WTC11 (cell line): ENCODE data around the gene FRMD4B. TPM values are rescaled to one million over a fixed set of nuclear protein-coding genes. Genes with fewer than 3 reads are reported as not detected.

Source experiments
- ATAC-seq: fragments of 200-7000 bp; cut with Tn5 transposase; 2 replicates; pipeline ENCODE4 v1.10.0; 2021; ENCODE audit warnings: mild to moderate bottlenecking, moderate library complexity
- CTCF ChIA-PET: fragments of 300-600 bp; sonication (Branson Sonifier 250); formaldehyde crosslinking; loops from one replicate; lab custom pipeline; 2021; ENCODE audit warnings: antibody characterized with exemption; lab: Charles Lee
- POLR2A ChIA-PET: fragments of 350-600 bp; sonication (Branson Sonifier 250); formaldehyde crosslinking; loops from one replicate; lab custom pipeline; 2021; ENCODE audit warnings: antibody characterized with exemption; lab: Charles Lee
- DNase-seq: peaks from one replicate; pipeline ENCODE4 v3.0.0; 2021; ENCODE audit warnings: low spot score
- H3K27ac Mint-ChIP-seq: 2 replicates; pipeline ENCODE4 v1.8.0; 2021; ENCODE audit warnings: mixed read lengths
- H3K27me3 Mint-ChIP-seq: 2 replicates; pipeline ENCODE4 v1.8.0; 2021; ENCODE audit warnings: low read depth, mild to moderate bottlenecking, moderate library complexity, mixed read lengths
- H3K36me3 Mint-ChIP-seq: 2 replicates; pipeline ENCODE4 v1.8.0; 2021; ENCODE audit warnings: mixed read lengths
- H3K4me1 Mint-ChIP-seq: 2 replicates; pipeline ENCODE4 v1.8.0; 2022; ENCODE audit warnings: mixed read lengths
- H3K4me3 Mint-ChIP-seq: 2 replicates; pipeline ENCODE4 v1.8.0; 2021; ENCODE audit warnings: mild to moderate bottlenecking, moderate library complexity, mixed read lengths
- H3K9me3 Mint-ChIP-seq: 2 replicates; pipeline ENCODE4 v1.8.0; 2021; ENCODE audit warnings: mixed read lengths
- ARID4B ChIP-seq: sonication (generic); formaldehyde crosslinking; IDR thresholded peaks from 2 replicates; pipeline ENCODE4 v1.8.0; 2023; ENCODE audit warnings: missing genetic modification reagents, mild to moderate bottlenecking, borderline replicate concordance
- ATF3 ChIP-seq: sonication (generic); formaldehyde crosslinking; conservative IDR thresholded peaks from 2 replicates; pipeline ENCODE4 v1.8.1; 2022; ENCODE audit warnings: mild to moderate bottlenecking, missing genetic modification reagents
- CDX4 ChIP-seq: fragments of 250-450 bp; sonication (Bioruptor Pico); IDR thresholded peaks from 2 replicates; pipeline ENCODE4 v1.9.0; 2021; ENCODE audit warnings: moderate library complexity, mild to moderate bottlenecking, inconsistent platforms, borderline replicate concordance
- E2F1 ChIP-seq: sonication (generic); formaldehyde crosslinking; IDR thresholded peaks from 2 replicates; pipeline ENCODE4 v1.8.0; 2022; ENCODE audit warnings: mild to moderate bottlenecking, missing genetic modification reagents
- ERG ChIP-seq: fragments of 250-450 bp; sonication (Bioruptor Pico); IDR thresholded peaks from 2 replicates; pipeline ENCODE4 v1.8.0; 2021; ENCODE audit warnings: mild to moderate bottlenecking
- GRHL2 ChIP-seq: fragments of 250-450 bp; sonication (Bioruptor Pico); IDR thresholded peaks from 2 replicates; pipeline ENCODE4 v1.8.0; 2022; ENCODE audit warnings: mild to moderate bottlenecking, moderate library complexity; ENCODE audit not compliant: insufficient replicate concordance, severe bottlenecking
- IRF2 ChIP-seq: sonication (generic); formaldehyde crosslinking; IDR thresholded peaks from 2 replicates; pipeline ENCODE4 v1.8.0; 2022; ENCODE audit warnings: low read depth, missing genetic modification reagents, borderline replicate concordance
- MLX ChIP-seq: sonication (generic); formaldehyde crosslinking; IDR thresholded peaks from 2 replicates; pipeline ENCODE4 v1.8.1; 2023; ENCODE audit warnings: mild to moderate bottlenecking, missing genetic modification reagents, moderate library complexity
- MXD4 ChIP-seq: fragments of 250-450 bp; sonication (Bioruptor Pico); IDR thresholded peaks from 2 replicates; pipeline ENCODE4 v1.8.0; 2021; ENCODE audit warnings: mild to moderate bottlenecking, moderate library complexity, borderline replicate concordance
- NFYB ChIP-seq: sonication (generic); formaldehyde crosslinking; conservative IDR thresholded peaks from 2 replicates; pipeline ENCODE4 v1.8.0; 2022; ENCODE audit warnings: low read depth, missing genetic modification reagents
- PREB ChIP-seq: sonication (generic); formaldehyde crosslinking; IDR thresholded peaks from 2 replicates; pipeline ENCODE4 v1.8.1; 2022; ENCODE audit warnings: mild to moderate bottlenecking, missing genetic modification reagents, moderate library complexity, borderline replicate concordance
- RELA ChIP-seq: sonication (generic); formaldehyde crosslinking; IDR thresholded peaks from 2 replicates; pipeline ENCODE4 v1.8.1; 2022; ENCODE audit warnings: missing genetic modification reagents, mild to moderate bottlenecking, borderline replicate concordance
- SMAD4 ChIP-seq: sonication (generic); formaldehyde crosslinking; IDR thresholded peaks from 2 replicates; pipeline ENCODE4 v1.8.0; 2022; ENCODE audit warnings: mild to moderate bottlenecking, missing genetic modification reagents
- SP1 ChIP-seq: sonication (generic); formaldehyde crosslinking; conservative IDR thresholded peaks from 2 replicates; pipeline ENCODE4 v1.8.1; 2022; ENCODE audit warnings: missing genetic modification reagents
- TEAD4 ChIP-seq: sonication (generic); formaldehyde crosslinking; IDR thresholded peaks from 2 replicates; pipeline ENCODE4 v1.8.0; 2022; ENCODE audit warnings: mild to moderate bottlenecking, missing genetic modification reagents
- ZNF232 ChIP-seq: sonication (generic); formaldehyde crosslinking; IDR thresholded peaks from 2 replicates; pipeline ENCODE4 v1.8.0; 2022; ENCODE audit warnings: mild to moderate bottlenecking, missing genetic modification reagents
- total RNA-seq: library from RNA; stranded (reverse); gene quantifications from 3 replicates; pipeline ENCODE4 v1.2.3, GENCODE V29; 2021

Gene FRMD4B
- total RNA-seq, 1 experiment from 2014 or later = 6.7 TPM

- no peak for TF ChIP-seq ZNF232
- TF ChIP-seq GRHL2 (CRISPR knock-in tag) = no peak
- TF ChIP-seq E2F1 = no peak
Observed at GRCh38 chr3:69322158-69322509, 63.8 kb downstream of the FRMD4B start (continued).

- TF ChIP-seq PREB (CRISPR knock-in tag) = no peak
- TF ChIP-seq ERG = no peak
- TF ChIP-seq RELA (CRISPR knock-in tag) = no peak
- TF ChIP-seq ARID4B = no peak
- TF ChIP-seq ATF3 (CRISPR knock-in tag) = no peak
- no peak for TF ChIP-seq SP1 (CRISPR knock-in tag)
- TF ChIP-seq IRF2 (CRISPR knock-in tag) = no peak
- TF ChIP-seq MXD4 (CRISPR knock-in tag) = no peak
- TF ChIP-seq TEAD4 (CRISPR knock-in tag) = no peak
- no peak for TF ChIP-seq MLX (CRISPR knock-in tag)
- TF ChIP-seq CDX4 (CRISPR knock-in tag) = no peak
- TF ChIP-seq NFYB (CRISPR knock-in tag) = no peak
- TF ChIP-seq SMAD4 (CRISPR knock-in tag) = no peak
- TF ChIP-seq, all 79 proteins: peak for 0
- Mint-ChIP-seq H3K27me3 (no peaks in the 10 kb centered on the region), H3K27ac (0 out of 2 replicates have a peak overlapping the region, but pooled peaks have one; percentile 20), H3K4me1 (peaks cover 10% of the 10 kb centered on the region), H3K9me3 (no peaks in the 10 kb centered on the region), H3K4me3 (no peak overlapping the region), H3K36me3 (no peaks in the 10 kb centered on the region)
- CTCF ChIA-PET = interaction anchor here (0.6 to 1.8 kb wide), 6 partner anchors 10 to 220 kb away, joined by 3 to 4 read pairs (median 3); no protein-coding TSS in a partner anchor
- no peak for ATAC-seq
- POLR2A ChIA-PET = no interaction called here
- DNase-seq = no peak
Observed at GRCh38 chr3:69321301-69322157, 64.4 kb downstream of the FRMD4B start.
